ENCODE data around the gene SLC18A2. TPM values are rescaled to one million over a fixed set of nuclear protein-coding genes. Genes with fewer than 3 reads are reported as not detected.

The SLC18A2 gene
- total and polyA plus RNA-seq, 10 of the 15 experiments (the other 5 are each of a cell fraction or from before 2014, with no cell fraction given) = 0.06 to 1.1 (median 0.25) TPM; not detected in 5

DNA sequence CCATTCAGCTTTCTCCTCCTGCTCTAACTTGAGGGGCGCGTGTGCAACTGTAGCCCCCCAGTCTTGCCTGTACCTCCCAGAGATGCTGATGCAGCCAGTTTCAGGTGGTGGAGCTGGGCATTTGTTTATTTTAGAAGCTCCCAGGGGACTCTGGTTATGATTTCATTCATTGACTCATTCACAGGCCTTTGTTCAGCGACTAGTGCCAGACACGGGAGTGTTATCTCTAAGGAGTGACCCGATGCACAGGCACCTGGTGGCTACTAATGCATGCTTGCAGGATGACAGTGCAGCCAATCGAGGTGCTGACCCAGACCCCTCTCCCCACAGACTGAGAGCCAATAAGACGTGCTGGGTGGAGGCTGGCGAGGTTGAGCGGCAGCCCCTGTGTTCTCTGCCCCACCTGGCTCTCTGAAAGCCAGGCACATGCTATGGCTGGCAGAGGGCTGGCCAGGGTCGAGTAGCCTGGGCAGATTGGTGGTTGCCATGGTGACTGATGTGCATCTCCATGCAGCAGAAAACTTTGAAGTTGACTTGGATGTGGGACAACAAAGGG is 19.7 kb upstream of the SLC18A2 start:
- ATAC-seq (peak; percentile 9; the same call in 1 of the 3 replicates), FAIRE-seq (no peak), DNase-seq (ENCODE audit: low read depth, low spot score) (no peak)
- Histone ChIP-seq H3K4me1 (ENCODE audit: control insufficient read depth, insufficient read depth, low read length) (peaks cover 3% of the 10 kb centered on the region; the same call in 1 of the 2 replicates), H3K27ac (ENCODE audit: control insufficient read depth, insufficient read depth) (no peak overlapping the region), H3K36me3 (ENCODE audit: control insufficient read depth in 2 of 2, insufficient read depth in 2 of 2, low read length in 1 of 2) (no peaks in the 10 kb centered on the region), H3K4me3 (no peak overlapping the region), H3K9ac (ENCODE audit: control insufficient read depth, insufficient read depth, low read length) (no peak overlapping the region), H3K4me2 (ENCODE audit: control insufficient read depth, insufficient read depth) (no peak overlapping the region), H3K27me3 (replicated peaks in 1 of 2; ENCODE audit: control insufficient read depth in 2 of 2, insufficient read depth in 2 of 2, low read length in 1 of 2) (no peaks in the 10 kb centered on the region; a peak in 2 of 4 replicates), H2AFZ (ENCODE audit: control insufficient read depth, low read depth, low read length) (no peak overlapping the region), H4K20me1 (ENCODE audit: control insufficient read depth, insufficient read depth) (no peaks in the 10 kb centered on the region), H3K9me3 (replicated peaks; ENCODE audit: control insufficient read depth, insufficient read depth, low read length) (no peaks in the 10 kb centered on the region), H3K79me2 (ENCODE audit: control insufficient read depth, insufficient read depth, low read length) (no peaks in the 10 kb centered on the region)
- intact Hi-C loops (cut with micrococcal nuclease; ENCODE audit: unreplicated experiment) (no loop called here), in situ Hi-C loops (cut with MboI) (loop anchor here (5.0 to 10.0 kb wide), 2 partner anchors 96 to 1014 kb away; no protein-coding TSS in a partner anchor)
- CTCF ChIA-PET = interaction anchor here (1.8 to 3.2 kb wide), 2 partner anchors 98 to 208 kb away, joined by 3 to 15 read pairs; no protein-coding TSS in a partner anchor
- 38% methylated on average over 10 of the region's 10 CpGs for WGBS (ENCODE audit: insufficient coverage, insufficient replicate concordance, low lambda C conversion rate, missing lambda C conversion rate)
- TF ChIP-seq PML (IDR thresholded peaks at IDR 0.05; ENCODE audit: low read length) (no peak), NR2C1 (IDR thresholded peaks at IDR 0.05) (no peak), CBX3 (IDR thresholded peaks at IDR 0.05; ENCODE audit: borderline replicate concordance, low read depth) (no peak), ETV6 (conservative IDR thresholded peaks at IDR 0.05 in 1 of 2, IDR thresholded peaks at IDR 0.05 in 1 of 2; ENCODE audit: borderline replicate concordance in 1 of 2, low read depth in 1 of 2) (no peak), ASH2L (IDR thresholded peaks at IDR 0.05; ENCODE audit: borderline replicate concordance, low read depth) (no peak), GABPA (IDR thresholded peaks at IDR 0.05; ENCODE audit: low read depth) (no peak)
- TF ChIP-seq, protein P1, sequence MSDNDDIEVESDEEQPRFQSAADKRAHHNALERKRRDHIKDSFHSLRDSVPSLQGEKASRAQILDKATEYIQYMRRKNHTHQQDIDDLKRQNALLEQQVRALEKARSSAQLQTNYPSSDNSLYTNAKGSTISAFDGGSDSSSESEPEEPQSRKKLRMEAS (IDR thresholded peaks at IDR 0.05; ENCODE audit: low read depth, low read length) = no peak
- RAD21 ChIA-PET (ENCODE audit: unreplicated experiment) = no interaction called here
- SMC1A ChIA-PET (ENCODE audit: uncharacterized antibody, unreplicated experiment) = interaction anchor here (1.5 kb wide), 1 partner anchor 99 kb away, joined by 3 read pairs; no protein-coding TSS in a partner anchor
- POLR2A ChIA-PET = no interaction called here
- BruUV-seq (replicated peaks) = no TSS peak

All from GM12878 (cell line).